ENCODE results near the gene ARID3A. TPM values are rescaled to one million over a fixed set of nuclear protein-coding genes. Genes with fewer than 3 reads are reported as not detected.

Gene ARID3A
- total and polyA plus RNA-seq, 2 of the 13 experiments (the other 11 are each of a cell fraction or from before 2014, with no cell fraction given): 71.3 to 77.9 TPM

- TF ChIP-seq HMGXB3 (CRISPR knock-in tag; IDR thresholded peaks at IDR 0.05; ENCODE audit: borderline replicate concordance) (peak; percentile 44; the same call in 1 of the 2 replicates), FLYWCH1 (CRISPR knock-in tag; IDR thresholded peaks at IDR 0.05) (0 out of 2 replicates have a peak, but pooled peaks have one; percentile 24), POGK (CRISPR knock-in tag; conservative IDR thresholded peaks at IDR 0.05) (peak; percentile 76; the same call in 1 of the 2 replicates)
These were observed 1.2 kb upstream of the ARID3A start (continued) for GRCh38 chr19:924553-925086.

- peak overlapping the region; percentile 85 for H3K4me2 ChIP-seq (ENCODE audit: low read depth, low read length)
- BruUV-seq (replicated peaks): no TSS peak
- peaks cover 1 to 16% of the 10 kb centered on the region in 2 experiments; a peak in 4 of 5 replicates for H3K36me3 ChIP-seq (replicated peaks in 1 of 2; ENCODE audit: control insufficient read depth in 1 of 2, insufficient read depth in 2 of 2, low read length in 2 of 2)
- FAIRE-seq (no peak), DNase-seq (ENCODE audit: low spot score) (peak; percentile 40), ATAC-seq (peak; percentile 42)
- H3K4me1 ChIP-seq (ENCODE audit: insufficient read depth, low read length): peaks cover 39% of the 10 kb centered on the region
- peaks cover 10% of the 10 kb centered on the region; the same call in 1 of the 2 replicates for H4K20me1 ChIP-seq (ENCODE audit: insufficient read depth, low read length)
- peak overlapping the region; percentile 88 to 98 (median 96) for H3K4me3 ChIP-seq (replicated peaks in 1 of 3; ENCODE audit: insufficient read depth in 1 of 3, low read depth in 2 of 3, low read length in 3 of 3)
- no peak overlapping the region for H2AFZ ChIP-seq (ENCODE audit: low read length)
- no CpG with 5 or more reads among the region's 39 CpGs for WGBS (ENCODE audit: low lambda C conversion rate)
- peak overlapping the region; percentile 98 for H3K9ac ChIP-seq (ENCODE audit: insufficient read depth, low read depth, low read length)
- H3K27me3 ChIP-seq (ENCODE audit: control insufficient read depth in 1 of 2, insufficient read depth in 2 of 2, low read length in 2 of 2): no peaks in the 10 kb centered on the region
- intact Hi-C loops (cut with micrococcal nuclease; ENCODE audit: unreplicated experiment): loop anchor here (10.0 kb wide), 1 partner anchor 260 kb away; the partner anchor contains the start of gene RNF126
- H3K27ac ChIP-seq (ENCODE audit: extremely low read length, insufficient read depth, low read length): peak overlapping the region; percentile 92
- H3K9me3 ChIP-seq (ENCODE audit: low read length): no peaks in the 10 kb centered on the region
- in situ Hi-C loops (cut with HindIII; ENCODE audit: extremely low pct_ligation_motif_present, low pct_unique_long_range_greater_than_20kb): loop anchor here (5.0 kb wide), 1 partner anchor 37 kb away; no protein-coding TSS in a partner anchor
- peaks cover 48% of the 10 kb centered on the region for H3K79me2 ChIP-seq (ENCODE audit: insufficient read depth, low read length)
- POLR2A ChIA-PET: interaction anchor here (0.6 to 4.6 kb wide), 8 partner anchors 10 to 58 kb away, joined by 3 to 61 read pairs (median 6); partner anchors contain the start of gene WDR18
- CTCF ChIA-PET (ENCODE audit: low intra/inter-chr PET ratio, low total read pairs): interaction anchor here (3.5 kb wide), 1 partner anchor 58 kb away, joined by 14 read pairs; the partner anchor contains the start of gene WDR18
- TF ChIP-seq ZNF350 (CRISPR knock-in tag; IDR thresholded peaks at IDR 0.05; ENCODE audit: borderline replicate concordance, low read depth): 0 out of 2 replicates have a peak, but pooled peaks have one; percentile 47
- TF ChIP-seq TEAD3 (CRISPR knock-in tag; optimal IDR thresholded peaks at IDR 0.05; ENCODE audit: borderline replicate concordance): no peak
- TF ChIP-seq PRDM15 (CRISPR knock-in tag; IDR thresholded peaks at IDR 0.05): peak; percentile 38; the same call in 1 of the 2 replicates
- TF ChIP-seq KDM3A (CRISPR knock-in tag; IDR thresholded peaks at IDR 0.05; ENCODE audit: low read depth): no peak
- TF ChIP-seq TERF1 (CRISPR knock-in tag; IDR thresholded peaks at IDR 0.05): no peak
- TF ChIP-seq IKZF4 (CRISPR knock-in tag; IDR thresholded peaks at IDR 0.05; ENCODE audit: borderline replicate concordance, low read depth, not compliant biosample characterization): no peak
These were observed 729 bp upstream of the ARID3A start for GRCh38 chr19:925087-925525.

All from HepG2 (cell line).